HG03039 (cell line): ENCODE measurements around the gene OR10A5.
A peak's percentile ranks its signal among the peaks of the same experiment; 100 is the strongest.
"Not testable (repeated sequence)": the region's sequence is repeated elsewhere in the genome, so short reads cannot be mapped to it uniquely, and the experiment has no call there.

ENCODE experiments used
- ATAC-seq: cut with Tn5 transposase; IDR thresholded peaks from one replicate; pipeline ENCODE4 v1.9.1; 2021; ENCODE audit warnings: mild to moderate bottlenecking, moderate library complexity; ENCODE audit not compliant: unreplicated experiment

OR10A5 gene, protein sequence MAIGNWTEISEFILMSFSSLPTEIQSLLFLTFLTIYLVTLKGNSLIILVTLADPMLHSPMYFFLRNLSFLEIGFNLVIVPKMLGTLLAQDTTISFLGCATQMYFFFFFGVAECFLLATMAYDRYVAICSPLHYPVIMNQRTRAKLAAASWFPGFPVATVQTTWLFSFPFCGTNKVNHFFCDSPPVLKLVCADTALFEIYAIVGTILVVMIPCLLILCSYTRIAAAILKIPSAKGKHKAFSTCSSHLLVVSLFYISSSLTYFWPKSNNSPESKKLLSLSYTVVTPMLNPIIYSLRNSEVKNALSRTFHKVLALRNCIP

DNA sequence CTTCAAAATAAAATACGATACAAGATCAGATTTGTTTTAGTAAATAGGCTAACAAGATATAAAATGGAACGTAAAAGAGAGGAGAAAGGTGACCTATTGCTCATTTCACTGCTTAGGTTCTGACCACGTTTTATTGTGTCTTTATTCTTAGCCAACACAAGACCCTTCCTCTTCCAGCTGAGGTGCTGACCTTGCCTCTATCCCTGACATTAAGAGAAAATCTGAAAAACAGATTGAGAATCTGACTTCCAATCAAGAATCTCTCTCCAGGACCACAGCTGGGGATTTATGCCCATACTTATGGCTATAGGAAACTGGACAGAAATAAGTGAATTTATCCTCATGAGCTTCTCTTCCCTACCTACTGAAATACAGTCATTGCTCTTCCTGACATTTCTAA lies at the start of gene OR10A5:
OR10A5 (plus strand) TSS at position 301 of the 400 bp plus-strand sequence; CDS start at position 301, 0 bp downstream.
- no peak for ATAC-seq

DNA sequence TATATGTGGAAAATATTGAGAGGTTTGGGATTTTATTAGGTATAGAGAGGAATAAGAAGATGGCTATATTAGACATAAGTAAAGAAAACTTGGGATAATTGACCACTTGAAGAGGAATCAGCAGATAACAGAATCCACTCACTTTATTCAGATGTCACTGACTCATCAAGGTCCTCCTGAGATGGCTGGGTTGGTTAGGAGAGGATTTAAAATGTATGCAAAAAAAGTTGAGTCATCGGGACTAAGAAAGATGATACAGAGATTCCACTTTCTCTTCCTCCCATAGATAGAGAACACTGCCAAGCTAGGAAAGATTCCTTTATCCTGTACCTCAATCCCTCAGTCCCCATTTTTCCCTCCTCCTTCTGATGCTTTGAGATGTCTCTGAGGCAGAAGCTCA lies 46.1 kb upstream of the OR10A5 start, which contains the start of gene OR6A2:
OR6A2 (minus strand) TSS at position 288 of the 400 bp plus-strand sequence. CDS start 3,981 bp downstream, outside the sequence.
- ATAC-seq, result no peak

DNA sequence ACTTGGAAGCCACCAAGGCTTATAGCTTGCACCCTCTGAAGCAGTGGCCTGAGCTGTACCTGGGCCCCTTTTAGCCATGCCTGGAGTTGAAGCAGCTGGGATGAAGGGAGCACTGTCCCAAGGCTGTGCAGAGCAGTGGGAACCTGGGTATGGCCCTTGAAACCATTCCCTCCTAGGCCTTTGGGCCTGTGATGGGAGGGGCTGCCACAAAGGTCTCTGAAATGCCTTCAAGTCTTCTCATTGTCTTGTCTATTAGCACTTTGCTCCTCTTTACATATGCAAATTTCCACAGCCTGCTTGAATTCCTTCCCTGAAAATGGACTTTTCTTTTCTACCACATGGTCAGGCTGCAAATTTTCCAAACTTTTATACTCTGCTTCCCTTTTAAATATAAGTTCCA lies 44.4 kb upstream of the OR10A5 start:
- not testable (repeated sequence) for ATAC-seq

DNA sequence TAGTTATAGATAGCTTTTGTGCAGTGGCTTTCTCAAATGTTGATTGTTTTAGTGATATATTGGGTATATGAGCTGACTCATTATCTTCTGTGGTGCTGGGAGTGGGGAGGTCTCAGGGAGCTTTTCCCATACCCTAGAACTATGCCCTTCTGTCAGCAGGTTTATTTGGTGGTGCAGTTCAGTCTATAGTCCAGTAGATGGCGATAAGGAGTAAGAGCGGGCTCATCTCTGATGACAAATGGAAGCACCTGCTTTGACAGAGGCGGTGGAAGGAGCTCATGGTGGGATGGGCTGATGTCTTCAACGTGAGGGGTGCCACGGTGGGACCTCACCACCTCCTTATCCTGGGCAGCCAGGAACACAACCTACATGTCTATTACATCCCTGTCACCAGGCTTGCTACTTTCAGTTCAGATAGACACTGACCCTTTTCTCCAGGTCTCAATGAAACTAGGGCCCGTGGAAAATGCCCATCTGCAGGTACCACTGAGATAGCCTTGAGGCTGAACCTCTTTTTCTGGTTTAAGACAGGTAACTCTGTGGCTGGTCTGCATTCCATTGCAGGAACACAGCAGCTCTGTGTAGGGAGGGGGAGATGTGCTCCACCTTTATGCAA lies 33.0 kb upstream of the OR10A5 start:
- ATAC-seq, result peak; percentile 77

DNA sequence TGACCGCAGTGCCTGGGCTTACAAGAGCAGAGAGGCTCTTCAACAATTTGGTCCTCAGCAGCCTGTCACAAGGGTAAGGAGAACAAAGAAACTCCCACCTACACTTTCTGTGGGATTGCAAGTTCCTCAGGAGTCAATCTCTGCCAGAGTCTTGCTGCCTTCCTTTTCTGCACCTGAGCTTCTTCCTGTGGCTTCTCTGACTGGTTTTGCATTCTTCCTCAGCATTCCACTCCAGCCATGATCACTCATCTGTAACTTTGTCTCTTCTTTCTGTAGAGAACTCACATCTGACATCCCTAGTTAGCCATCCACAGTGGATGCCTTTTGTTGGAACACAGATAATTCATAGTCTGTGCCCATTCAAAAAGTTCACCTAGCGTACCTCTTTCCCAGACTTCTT lies 31.8 kb upstream of the OR10A5 start:
- ATAC-seq, result no peak

DNA sequence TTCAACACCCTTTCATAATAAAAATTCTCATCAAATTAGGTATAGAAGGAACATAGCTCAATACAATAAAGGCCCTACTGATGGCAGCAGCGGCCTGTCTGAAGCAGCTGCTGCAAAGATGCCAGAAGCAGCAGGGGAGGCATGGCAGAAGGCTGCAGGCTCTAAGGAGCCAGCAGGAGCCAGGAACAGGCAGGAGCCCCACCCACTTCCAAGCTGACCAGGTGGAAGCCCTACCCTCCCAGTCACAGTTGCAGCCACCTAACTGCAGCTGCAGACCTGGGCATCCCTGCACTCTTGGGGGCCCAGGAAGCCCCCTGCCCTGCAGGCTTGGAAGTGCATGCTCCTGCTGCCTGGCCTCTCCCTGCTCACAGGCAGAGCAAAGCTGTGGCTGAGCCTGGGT lies 27.8 kb upstream of the OR10A5 start:
- ATAC-seq, result no peak

DNA sequence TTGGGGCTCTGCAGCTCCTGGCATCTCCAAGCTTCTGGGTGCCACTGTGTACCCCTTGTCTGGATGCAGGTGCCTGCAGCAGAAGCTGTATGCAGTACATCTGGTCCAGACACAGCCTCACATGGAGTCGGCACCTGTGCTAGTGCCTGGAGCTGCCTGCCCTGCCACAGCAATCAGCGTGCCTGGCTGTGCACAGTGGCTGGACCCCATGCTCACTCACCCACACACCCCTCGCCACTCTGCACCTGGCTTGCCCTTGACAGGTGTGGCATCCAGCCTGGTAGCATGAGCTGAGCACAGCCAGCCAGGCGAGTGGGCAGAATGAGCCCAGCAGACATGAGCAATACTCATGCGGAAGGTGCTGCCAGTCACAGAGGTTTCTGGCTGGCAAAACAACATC lies 26.5 kb upstream of the OR10A5 start:
- no peak for ATAC-seq

DNA sequence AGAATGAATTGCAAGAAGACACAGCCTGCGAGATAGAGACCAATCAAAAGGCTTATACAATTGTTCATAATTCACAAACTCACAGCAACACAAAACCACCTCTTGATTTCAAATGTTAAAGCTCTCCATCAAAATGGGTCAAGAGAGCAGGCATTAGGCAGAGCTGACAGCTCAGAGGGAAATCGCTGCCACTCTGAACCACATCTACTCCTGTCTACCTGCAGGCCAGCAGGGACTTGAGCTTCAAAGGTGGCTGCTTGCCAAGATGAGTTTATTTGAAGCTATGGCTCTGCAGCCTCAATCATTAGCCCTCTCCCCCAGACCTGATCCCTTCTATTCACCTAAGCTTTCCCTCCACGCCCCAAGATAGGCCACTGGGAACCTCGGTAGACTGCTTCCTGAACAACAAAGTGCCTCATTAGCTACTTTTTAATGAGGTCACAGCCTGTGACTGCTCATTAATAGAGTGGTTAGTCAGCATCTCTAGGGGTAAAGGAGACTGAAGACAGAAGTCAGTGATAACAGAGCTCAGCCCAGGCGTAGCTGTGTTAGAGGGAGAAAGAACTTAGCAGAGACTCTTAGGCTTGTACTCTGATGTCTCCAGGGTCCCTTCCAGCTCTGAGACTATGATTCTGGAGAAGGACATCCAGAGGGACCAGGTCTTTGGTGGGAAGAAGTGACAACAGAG lies 21.2 kb upstream of the OR10A5 start:
- ATAC-seq, result no peak

DNA sequence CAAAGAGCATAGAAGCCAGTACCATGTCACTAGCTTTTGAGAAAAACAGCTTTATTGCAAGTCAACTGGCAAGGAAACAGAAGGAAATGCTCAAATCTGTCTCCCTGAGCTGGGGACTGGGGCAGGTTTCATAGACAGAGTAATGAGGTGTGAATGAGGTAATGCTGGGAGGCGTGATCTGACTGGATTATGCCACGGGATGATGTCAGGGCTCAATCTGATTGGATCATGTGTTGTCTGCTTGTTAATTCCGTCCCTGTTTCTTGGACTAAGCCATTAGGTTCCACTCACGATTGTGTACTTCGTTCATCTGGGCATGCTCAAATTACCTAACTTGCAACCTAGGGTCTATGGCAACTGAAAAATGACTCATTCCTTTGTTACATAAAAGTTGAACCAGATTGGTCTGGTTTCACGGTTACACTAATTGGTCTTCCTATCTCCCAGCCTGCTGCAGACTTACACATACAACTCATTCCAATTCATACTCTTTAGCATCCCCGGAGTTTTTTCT lies 20.2 kb upstream of the OR10A5 start:
- no peak for ATAC-seq

DNA sequence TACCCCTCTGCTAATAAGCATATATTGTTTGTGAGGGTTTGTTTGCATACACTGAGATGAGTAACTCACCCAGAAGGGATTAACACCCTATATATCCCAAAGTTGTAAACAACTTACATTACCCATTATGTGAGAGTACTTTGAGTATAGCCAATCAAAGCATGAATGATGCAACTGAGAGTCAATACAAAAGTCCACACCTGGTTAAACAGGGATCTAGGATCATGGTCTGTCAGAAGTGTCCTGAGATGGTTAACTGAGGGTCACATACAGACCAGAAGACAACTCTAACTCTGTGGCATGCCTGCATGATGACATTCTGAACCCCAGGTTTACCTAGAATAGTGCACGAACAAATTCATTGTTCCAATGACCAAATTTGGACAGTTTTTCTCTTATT lies 17.4 kb upstream of the OR10A5 start:
- ATAC-seq, result no peak

DNA sequence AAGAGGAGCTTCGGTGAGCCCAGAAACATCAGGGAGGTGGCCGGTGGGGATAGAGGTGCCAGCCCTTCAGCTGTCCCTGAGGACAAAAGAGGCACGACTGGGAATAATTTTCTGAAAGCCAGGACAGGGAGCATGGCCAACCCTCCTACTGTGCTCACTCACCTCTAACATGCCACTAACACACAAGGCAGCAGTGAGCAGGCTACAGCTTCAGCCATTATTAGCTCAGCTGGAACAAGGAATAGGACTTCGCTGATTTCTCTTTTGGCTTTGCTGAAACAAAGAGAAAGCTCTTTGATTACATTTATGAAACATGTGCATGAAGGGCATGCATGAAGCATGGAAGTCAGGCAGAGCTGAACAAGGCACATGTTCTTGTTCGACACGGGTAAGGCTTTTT lies 12.1 kb upstream of the OR10A5 start:
- ATAC-seq, result no peak

DNA sequence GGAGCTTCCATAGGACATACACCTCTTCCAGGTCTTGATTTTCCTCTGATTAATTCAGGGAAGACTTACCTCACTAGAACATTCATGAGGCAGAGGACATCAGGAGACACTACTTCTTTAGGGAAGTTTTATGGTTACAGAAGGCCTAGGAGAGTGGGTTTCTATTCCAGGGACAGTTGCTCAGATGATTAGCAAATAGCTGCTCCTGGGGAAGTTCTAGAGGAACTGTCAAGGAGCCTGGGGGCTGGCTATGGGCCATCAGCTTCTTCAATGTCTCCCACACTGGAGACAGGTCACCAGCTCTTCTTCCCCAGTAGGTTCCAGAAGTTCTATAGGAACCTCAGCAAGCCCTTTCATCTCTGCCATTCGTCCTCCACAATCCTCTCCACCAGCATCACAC lies 11.5 kb upstream of the OR10A5 start:
- ATAC-seq, result no peak

DNA sequence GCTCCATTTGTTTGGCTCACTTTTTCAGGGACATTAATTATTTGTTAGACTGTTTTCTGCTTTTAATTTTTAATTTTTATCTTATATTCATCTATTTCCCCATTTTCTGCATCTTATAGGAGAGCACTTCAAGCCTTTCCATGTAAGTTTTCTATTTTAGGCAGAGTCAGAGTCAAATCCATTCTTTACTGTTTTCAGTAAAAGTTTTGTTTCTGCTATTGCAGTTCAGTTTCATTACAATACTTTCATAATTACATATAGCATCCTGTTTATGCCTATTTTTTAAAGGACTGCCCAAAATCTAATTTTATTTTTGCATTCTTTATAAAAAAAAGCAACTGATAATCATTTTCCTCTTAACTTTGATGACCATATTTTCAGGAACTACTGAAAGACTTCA lies 3.8 kb upstream of the OR10A5 start:
- no peak for ATAC-seq

DNA sequence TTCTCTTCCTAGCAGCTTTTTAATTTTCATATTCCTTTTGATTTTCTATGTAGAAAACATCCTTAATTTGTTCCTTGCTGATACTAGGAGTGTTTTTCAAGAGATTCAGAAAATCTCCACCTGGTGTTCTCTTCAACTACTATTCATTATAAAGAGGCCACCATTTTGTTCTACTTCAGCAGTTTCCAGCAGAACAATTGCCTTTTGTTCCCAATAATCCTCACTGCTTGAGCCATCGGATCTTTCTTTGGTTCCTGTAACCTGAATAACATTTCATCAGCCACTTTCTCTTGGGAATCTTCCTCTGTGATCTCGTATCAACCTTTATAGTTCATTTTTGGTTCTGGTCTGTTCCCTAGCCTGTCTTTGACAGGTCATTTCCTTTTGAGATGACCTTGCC lies 1.8 kb upstream of the OR10A5 start:
- ATAC-seq, result no peak

DNA sequence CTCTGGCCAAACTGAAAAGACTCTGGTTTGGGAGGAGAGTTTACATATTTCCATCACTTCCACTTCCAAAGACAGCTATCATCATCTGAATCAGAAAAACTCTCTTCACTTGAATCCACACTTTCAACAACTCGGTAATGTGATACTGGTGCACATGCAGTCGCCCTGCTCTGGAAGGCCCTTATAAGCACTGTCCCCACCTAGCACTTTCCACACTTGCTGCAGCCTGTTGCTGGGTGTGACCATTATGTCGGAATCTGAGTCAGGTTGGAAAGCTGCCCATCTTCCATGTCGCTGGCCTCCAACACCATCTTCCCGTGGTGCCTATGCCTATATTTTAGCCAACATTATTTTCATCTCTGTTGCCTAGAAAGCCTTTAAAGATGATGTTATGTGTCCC lies 1.1 kb upstream of the OR10A5 start:
- no peak for ATAC-seq

DNA sequence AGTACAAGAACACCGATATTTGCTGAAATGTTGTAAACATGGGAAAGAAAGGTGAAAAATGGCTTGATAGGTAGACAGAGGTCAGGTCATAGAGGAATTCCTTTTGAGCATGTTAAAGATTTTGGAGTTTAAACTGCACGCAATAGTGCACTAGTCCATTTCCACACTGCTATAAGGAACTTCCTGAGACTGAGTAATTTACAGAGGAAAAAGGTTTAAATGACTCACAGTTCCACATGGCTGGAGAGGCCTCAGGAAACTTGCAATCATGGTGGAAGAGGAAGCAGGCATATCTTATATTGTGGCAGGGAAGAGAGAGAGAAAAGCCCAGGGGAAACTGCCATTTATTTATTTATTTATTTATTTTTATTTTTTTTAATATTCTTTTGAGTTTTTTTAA lies 5.0 kb downstream of the OR10A5 start:
- ATAC-seq, result no peak

DNA sequence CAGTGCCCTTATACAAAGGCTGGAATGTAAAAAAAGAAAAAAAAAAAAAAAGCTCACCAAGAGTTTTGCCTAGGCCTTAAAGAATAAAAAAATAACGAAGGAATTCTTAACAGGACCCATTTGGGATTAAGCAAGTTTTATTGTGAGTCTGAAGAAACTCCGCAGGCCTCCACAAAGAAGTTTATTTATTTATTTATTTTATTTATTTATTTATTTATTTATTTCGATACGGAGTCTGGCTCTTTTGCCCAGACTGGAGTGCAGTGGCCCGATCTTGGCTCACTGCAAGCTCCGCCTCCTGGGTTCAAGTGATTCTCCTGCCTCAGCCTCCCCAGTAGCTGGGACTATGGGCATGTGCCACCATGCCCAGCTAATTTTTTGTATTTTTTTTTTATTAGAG lies 9.3 kb downstream of the OR10A5 start:
- not testable (repeated sequence) for ATAC-seq

DNA sequence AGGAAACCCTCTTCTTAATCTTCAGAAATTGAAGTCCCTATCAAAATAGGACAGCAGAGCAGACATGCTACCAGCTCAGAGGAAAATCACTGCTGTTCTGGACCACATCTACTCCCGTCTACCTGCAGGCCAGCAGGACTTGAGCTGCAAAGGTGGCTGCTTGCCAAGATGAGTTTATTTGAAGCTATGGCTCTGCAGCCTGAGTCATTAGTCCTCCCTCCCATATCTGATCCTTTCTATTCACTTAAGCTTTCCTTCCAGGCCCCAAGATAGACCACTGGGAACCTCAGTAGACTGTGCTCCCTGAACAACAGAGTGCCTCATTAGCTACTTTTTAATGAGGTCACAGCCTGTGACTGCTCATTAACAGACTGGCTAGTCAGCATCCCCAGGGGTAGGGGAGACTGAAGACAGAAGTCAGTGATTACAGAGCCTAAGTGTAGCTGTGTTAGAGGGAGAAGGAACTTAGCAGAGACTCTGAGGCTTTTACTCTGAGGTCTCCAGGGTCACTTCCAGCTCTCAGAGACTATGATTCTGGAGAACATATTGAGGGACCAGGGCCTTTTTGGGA lies 10.6 kb downstream of the OR10A5 start:
- ATAC-seq, result no peak

DNA sequence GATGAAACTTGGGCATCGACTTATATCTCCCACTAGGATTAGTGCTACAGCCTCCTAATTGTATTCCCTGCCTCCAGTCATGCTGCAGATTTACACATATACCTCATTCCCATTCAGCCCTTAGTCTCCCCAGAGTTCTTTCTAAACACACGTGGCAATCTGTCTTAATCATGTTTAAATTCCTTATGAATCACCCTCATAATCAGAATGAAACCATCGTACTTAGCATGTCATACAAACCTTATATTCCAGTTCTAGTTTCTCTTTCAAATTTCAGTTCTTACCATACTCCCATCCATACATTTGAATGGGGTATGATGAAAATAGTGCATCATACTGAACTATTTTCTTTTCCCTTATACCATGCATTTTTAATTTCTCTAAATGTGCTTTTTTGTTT lies 11.4 kb downstream of the OR10A5 start:
- peak; percentile 90 for ATAC-seq

DNA sequence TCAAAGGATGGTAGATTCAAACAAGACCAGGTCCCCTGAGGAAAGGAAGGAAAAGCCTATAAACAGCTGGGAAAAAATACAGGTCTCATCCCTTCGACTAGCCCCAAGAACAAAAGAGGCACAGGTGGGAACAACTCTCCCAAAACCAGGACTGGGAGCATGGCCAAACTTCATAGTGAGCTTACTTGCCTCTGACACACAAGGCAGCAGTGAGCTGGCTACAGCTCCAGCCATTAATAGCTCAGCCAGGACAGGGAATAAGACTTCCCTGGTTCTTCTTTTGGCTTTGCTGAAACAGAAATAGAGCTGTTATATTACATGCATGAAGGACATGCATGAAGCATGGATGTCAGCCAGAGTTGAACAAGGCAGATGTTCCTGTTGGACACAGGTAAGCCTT lies 17.5 kb downstream of the OR10A5 start, which contains the start of gene OR10A2:
OR10A2 (plus strand) TSS at position 97 of the 400 bp plus-strand sequence. CDS start 6,698 bp downstream, outside the sequence.
- ATAC-seq, result no peak

DNA sequence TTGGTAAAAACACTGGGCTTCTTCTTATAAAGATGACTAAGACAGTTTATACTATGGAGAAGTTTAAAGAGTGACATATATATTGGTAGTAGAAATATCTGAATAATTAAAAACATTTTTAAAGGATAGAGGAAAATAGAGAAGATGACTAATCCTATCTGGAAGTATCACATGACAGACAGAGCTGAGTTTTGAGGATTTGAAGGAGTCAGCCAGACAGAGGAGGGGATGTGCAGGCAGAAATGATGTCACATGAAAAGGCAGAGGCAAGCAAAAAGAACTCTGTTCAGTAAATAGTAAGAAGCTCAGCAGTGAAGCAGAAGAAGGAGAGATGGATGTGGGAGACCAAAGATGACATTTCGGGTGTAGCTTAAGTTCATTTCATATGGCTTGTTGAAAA lies 19.0 kb downstream of the OR10A5 start:
- no peak for ATAC-seq
